K562 (cell line): ENCODE data around the gene OR10J5. TPM values are rescaled to one million over a fixed set of nuclear protein-coding genes. Genes with fewer than 3 reads are reported as not detected.

Source experiments
- ATAC-seq: fragments of 200-7000 bp; cut with Tn5 transposase; 3 replicates; pipeline ENCODE4 v1.9.1; 2020; ENCODE audit warnings: moderate library complexity
- BruUV-seq: library from RNA; stranded (reverse); fragments of 400-500 nt; replicated peaks from 2 replicates; lab custom pipeline; 2021; lab: Mats Ljungman, UMichigan
- CTCF ChIA-PET: fragments of 300-600 bp; formaldehyde crosslinking; extraction: SDS; loops from one replicate; lab custom pipeline; 2021; ENCODE audit warnings: low intra/inter-chr PET ratio; lab: Yijun Ruan, JAX
- POLR2A ChIA-PET: fragments of 300-600, 350-650 bp; sonication (Branson Sonifier 250); formaldehyde crosslinking; extraction: SDS; loops from one replicate; lab custom pipeline; 2021; ENCODE audit warnings: antibody characterized with exemption, inconsistent platforms; lab: Yijun Ruan, JAX
- DNase-seq, 4 experiments: peaks; one replicate each; pipeline versions ENCODE4 v3.0.0 to v3.0.0-alpha.2; 2011 to 2018; ENCODE audit warnings: low spot score in 3 of 4, mixed read lengths in 3 of 4; ENCODE audit errors: extremely low read depth in 1 of 4
- FAIRE-seq: peaks from 2 replicates; lab custom pipeline; 2011; peaks lifted over from hg19 to GRCh38; lab: Jason Lieb, UNC
- H2AFZ ChIP-seq: 2 replicates; pipeline ENCODE4 v1.6.0; 2011; ENCODE audit warnings: low read depth, low read length, control low read depth, inconsistent platforms
- H3K27ac ChIP-seq: fragments of 200-600 bp; 3 replicates; pipeline ENCODE4 v1.8.0; 2011; ENCODE audit warnings: low read depth, mild to moderate bottlenecking, control low read depth, inconsistent platforms, low read length, moderate library complexity, mixed read lengths; ENCODE audit errors: extremely low read depth
- H3K27me3 ChIP-seq, 2 experiments: fragments of 300-600 bp in 1 of 2; 2 replicates in 1 of 2; 3 replicates in 1 of 2; pipeline versions ENCODE4 v1.6.0 to v1.8.0; 2011; ENCODE audit warnings: inconsistent platforms in 2 of 2, low read length in 2 of 2, mild to moderate bottlenecking in 1 of 2, mixed read lengths in 1 of 2, moderate library complexity in 1 of 2; ENCODE audit not compliant: control insufficient read depth in 2 of 2, insufficient read depth in 2 of 2
- H3K36me3 ChIP-seq: fragments of 300-600 bp; 3 replicates; pipeline ENCODE4 v1.8.0; 2011; ENCODE audit warnings: mild to moderate bottlenecking, low read length, inconsistent platforms; ENCODE audit not compliant: control insufficient read depth, insufficient read depth
- H3K4me1 ChIP-seq, 2 experiments: fragments of 200-600 bp in 1 of 2; replicated peaks in 1 of 2; 2 replicates in 1 of 2; 3 replicates in 1 of 2; pipeline versions ENCODE4 v1.5.1 to v1.8.0; 2011; ENCODE audit warnings: inconsistent platforms in 2 of 2, low read length in 2 of 2, mild to moderate bottlenecking in 1 of 2, mixed read lengths in 1 of 2, moderate library complexity in 1 of 2; ENCODE audit not compliant: control insufficient read depth in 2 of 2, insufficient read depth in 2 of 2
- H3K4me2 ChIP-seq: 2 replicates; pipeline ENCODE4 v1.6.1; 2011; ENCODE audit warnings: low read length, control low read depth, inconsistent platforms, mixed read lengths; ENCODE audit not compliant: insufficient read depth
- H3K4me3 ChIP-seq: fragments of 200-600 bp; sonication (generic), shearing (Covaris generic); 2 replicates; pipeline ENCODE4 v1.5.1; 2016; ENCODE audit warnings: control low read depth, inconsistent platforms
- H3K79me2 ChIP-seq: fragments of 200-600 bp; 3 replicates; pipeline ENCODE4 v1.8.0; 2011; ENCODE audit warnings: low read length, inconsistent platforms; ENCODE audit not compliant: control insufficient read depth, insufficient read depth
- H3K9ac ChIP-seq, 2 experiments: 2 replicates each; pipeline versions ENCODE4 v1.6.0 to v1.6.1; 2011; ENCODE audit warnings: low read depth in 2 of 2, low read length in 2 of 2, control low read depth in 1 of 2, inconsistent platforms in 1 of 2, mild to moderate bottlenecking in 1 of 2, mixed read lengths in 1 of 2; ENCODE audit not compliant: insufficient read depth in 1 of 2
- H3K9me1 ChIP-seq: one replicate; pipeline ENCODE4 v1.6.0; 2011; ENCODE audit warnings: inconsistent platforms, mild to moderate bottlenecking, low read length, moderate library complexity; ENCODE audit not compliant: control insufficient read depth, insufficient read depth
- H3K9me3 ChIP-seq: replicated peaks from 2 replicates; pipeline ENCODE4 v1.5.1; 2011; ENCODE audit warnings: low read depth, low read length, inconsistent platforms; ENCODE audit not compliant: control insufficient read depth, insufficient read depth
- H4K20me1 ChIP-seq: replicated peaks from 2 replicates; pipeline ENCODE4 v1.6.1; 2011; ENCODE audit warnings: low read length, inconsistent platforms, mixed read lengths; ENCODE audit not compliant: control insufficient read depth, insufficient read depth
- CHCHD3 ChIP-seq: fragments of 250-450 bp; sonication (Bioruptor Pico); IDR thresholded peaks from 2 replicates; pipeline ENCODE4 v2.1.2; 2022; ENCODE audit warnings: mild to moderate bottlenecking
- ELF1 ChIP-seq: fragments of 200-800 bp; sonication (Bioruptor generic); IDR thresholded peaks from 2 replicates; pipeline ENCODE4 v1.6.1; 2016; ENCODE audit warnings: missing genetic modification characterization, missing compliant biosample characterization
- ERF ChIP-seq: fragments of 450-650 bp; formaldehyde crosslinking; IDR thresholded peaks from 2 replicates; pipeline ENCODE4 v1.4.0; 2020; ENCODE audit warnings: mild to moderate bottlenecking, mixed read lengths
- ETV1 ChIP-seq: fragments of 450-650 bp; conservative IDR thresholded peaks from 2 replicates; pipeline ENCODE4 v1.6.1; 2016; ENCODE audit warnings: missing genetic modification characterization, control low read depth, low read depth, missing compliant biosample characterization
- HNRNPH1 ChIP-seq: fragments of 200-400 bp; formaldehyde crosslinking; optimal IDR thresholded peaks from 2 replicates; pipeline ENCODE3; 2017; ENCODE audit warnings: low read depth, mild to moderate bottlenecking, low read length, moderate library complexity
- NR1H2 ChIP-seq: sonication (generic); formaldehyde crosslinking; IDR thresholded peaks from 2 replicates; pipeline ENCODE4 v1.4.0; 2020; ENCODE audit warnings: mild to moderate bottlenecking, missing genetic modification reagents
- NR2F6 ChIP-seq: fragments of 450-650 bp; formaldehyde crosslinking; IDR thresholded peaks from 2 replicates; pipeline ENCODE4 v1.4.0; 2020; ENCODE audit warnings: mild to moderate bottlenecking
- SMAD2 ChIP-seq: fragments of 150-350 bp; IDR thresholded peaks from 2 replicates; pipeline ENCODE4 v1.6.1; 2014; ENCODE audit warnings: low read depth, mild to moderate bottlenecking, low read length
- STAT5A ChIP-seq: IDR thresholded peaks from 2 replicates; pipeline ENCODE4 v1.6.1; 2012; ENCODE audit warnings: low read length, inconsistent platforms, borderline replicate concordance
- TRIM24 ChIP-seq, 2 experiments: fragments of 450-650 bp; IDR thresholded peaks; 2 replicates each; pipeline ENCODE4 v1.6.1; 2016
- in situ Hi-C: fragments of 300-500 bp; cut with MboI; formaldehyde crosslinking; loops from 4 replicates; pipeline ENCODE4 v1.15.0; 2018; ENCODE audit warnings: inconsistent platforms, mixed read lengths
- intact Hi-C: fragments of 100-400 bp; cut with micrococcal nuclease; formaldehyde crosslinking; loops from 2 replicates; pipeline ENCODE4 v1.14.2; 2022
- polyA plus RNA-seq, 8 experiments: library from polyadenylated mRNA; depleted of rRNA in 4 of 8; stranded (reverse) in 5 of 8; unstranded in 3 of 8; fragments of >200 nt; fragmentation: Nextera tagmentation in 2 of 8; fragmentation: Illumina TruSeq in 1 of 8; extraction: Ambion mirVana in 2 of 8; extraction: Trizol in 1 of 8; gene quantifications; 2 replicates each; pipeline versions ENCODE4 v1.2.1 to v1.2.3, GENCODE V29; 2011 to 2014; ENCODE audit warnings: inconsistent platforms in 1 of 8, missing spikeins in 1 of 8
- total RNA-seq, 7 experiments: library from RNA; depleted of rRNA in 6 of 7; stranded (reverse); fragments of >200 nt in 6 of 7; fragmentation: Illumina TruSeq in 2 of 7; extraction: Trizol in 2 of 7; gene quantifications; 2 replicates each; pipeline versions ENCODE4 v1.2.1 to v1.2.3, GENCODE V29; 2011 to 2021; ENCODE audit warnings: low replicate concordance in 1 of 7
- TF ChIP-seq, protein P1 (sequence below), 2 experiments: fragments of 150-350 bp in 1 of 2; IDR thresholded peaks; 2 replicates each; pipeline ENCODE4 v1.6.1; 2012 to 2016; ENCODE audit warnings: low read depth in 2 of 2, low read length in 2 of 2, mild to moderate bottlenecking in 1 of 2, moderate library complexity in 1 of 2
- TF ChIP-seq, protein P2 (sequence below): fragments of 250-450 bp; sonication (Bioruptor Pico); IDR thresholded peaks from 2 replicates; pipeline ENCODE4 v1.5.0; 2020; ENCODE audit warnings: mild to moderate bottlenecking, borderline replicate concordance
- TF ChIP-seq, protein P3 (sequence below): fragments of 250-450 bp; sonication (Bioruptor Pico); IDR thresholded peaks from 2 replicates; pipeline ENCODE4 v1.5.0; 2021
- TF ChIP-seq, protein P4 (sequence below): fragments of 450-650 bp; IDR thresholded peaks from 2 replicates; pipeline ENCODE4 v1.6.1; 2016; ENCODE audit warnings: missing biosample characterization, missing genetic modification characterization

Gene OR10J5
- total and polyA plus RNA-seq, 9 of the 15 experiments (the other 6 are each of a cell fraction or from before 2014, with no cell fraction given) = not detected

DNA sequence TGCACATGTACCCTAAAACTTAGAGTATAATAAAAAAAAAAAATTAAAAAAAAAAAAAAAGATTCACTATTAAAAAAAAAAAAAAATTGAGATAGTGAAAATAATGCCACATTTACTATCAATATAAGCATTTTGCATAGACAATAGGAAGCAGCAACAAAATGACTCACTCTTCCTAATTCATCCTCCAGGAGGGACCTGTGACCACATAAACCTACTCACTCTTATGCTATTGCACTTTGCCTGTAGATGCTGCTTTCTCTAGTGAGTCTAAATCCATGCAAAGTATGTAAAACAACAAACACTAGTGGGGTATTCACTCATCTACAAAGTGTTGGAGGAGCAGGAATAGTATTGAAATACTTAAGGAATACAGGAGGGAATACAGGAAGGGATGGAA lies 2.9 kb downstream of the OR10J5 start:
- Histone ChIP-seq H3K27ac (no peak overlapping the region), H3K9me1 (no peaks in the 10 kb centered on the region), H3K4me3 (no peak overlapping the region), H3K4me2 (no peak overlapping the region), H2AFZ (no peak overlapping the region), H4K20me1 (no peaks in the 10 kb centered on the region), H3K36me3 (no peaks in the 10 kb centered on the region), H3K4me1 (no peaks in the 10 kb centered on the region), H3K9me3 (no peaks in the 10 kb centered on the region; the same call in 1 of the 2 replicates), H3K9ac (no peak overlapping the region), H3K79me2 (no peaks in the 10 kb centered on the region), H3K27me3 (no peaks in the 10 kb centered on the region)
- CTCF ChIA-PET = no interaction called here
- ATAC-seq (no peak), FAIRE-seq (no peak), DNase-seq (no peak)
- BruUV-seq = no TSS peak
- in situ Hi-C loops = no loop called here
- POLR2A ChIA-PET = no interaction called here
- intact Hi-C loops = no loop called here
- TF ChIP-seq HNRNPH1 (no peak), CHCHD3 (CRISPR knock-in tag) (no peak), NR1H2 (CRISPR knock-in tag) (no peak), STAT5A (no peak), ETV1 (tag) (no peak), NR2F6 (CRISPR knock-in tag) (no peak), TRIM24 (IDR thresholded peaks at IDR 0.05) (no peak), SMAD2 (no peak), ELF1 (tag) (no peak), ERF (CRISPR knock-in tag) (no peak)
- TF ChIP-seq, protein P1, sequence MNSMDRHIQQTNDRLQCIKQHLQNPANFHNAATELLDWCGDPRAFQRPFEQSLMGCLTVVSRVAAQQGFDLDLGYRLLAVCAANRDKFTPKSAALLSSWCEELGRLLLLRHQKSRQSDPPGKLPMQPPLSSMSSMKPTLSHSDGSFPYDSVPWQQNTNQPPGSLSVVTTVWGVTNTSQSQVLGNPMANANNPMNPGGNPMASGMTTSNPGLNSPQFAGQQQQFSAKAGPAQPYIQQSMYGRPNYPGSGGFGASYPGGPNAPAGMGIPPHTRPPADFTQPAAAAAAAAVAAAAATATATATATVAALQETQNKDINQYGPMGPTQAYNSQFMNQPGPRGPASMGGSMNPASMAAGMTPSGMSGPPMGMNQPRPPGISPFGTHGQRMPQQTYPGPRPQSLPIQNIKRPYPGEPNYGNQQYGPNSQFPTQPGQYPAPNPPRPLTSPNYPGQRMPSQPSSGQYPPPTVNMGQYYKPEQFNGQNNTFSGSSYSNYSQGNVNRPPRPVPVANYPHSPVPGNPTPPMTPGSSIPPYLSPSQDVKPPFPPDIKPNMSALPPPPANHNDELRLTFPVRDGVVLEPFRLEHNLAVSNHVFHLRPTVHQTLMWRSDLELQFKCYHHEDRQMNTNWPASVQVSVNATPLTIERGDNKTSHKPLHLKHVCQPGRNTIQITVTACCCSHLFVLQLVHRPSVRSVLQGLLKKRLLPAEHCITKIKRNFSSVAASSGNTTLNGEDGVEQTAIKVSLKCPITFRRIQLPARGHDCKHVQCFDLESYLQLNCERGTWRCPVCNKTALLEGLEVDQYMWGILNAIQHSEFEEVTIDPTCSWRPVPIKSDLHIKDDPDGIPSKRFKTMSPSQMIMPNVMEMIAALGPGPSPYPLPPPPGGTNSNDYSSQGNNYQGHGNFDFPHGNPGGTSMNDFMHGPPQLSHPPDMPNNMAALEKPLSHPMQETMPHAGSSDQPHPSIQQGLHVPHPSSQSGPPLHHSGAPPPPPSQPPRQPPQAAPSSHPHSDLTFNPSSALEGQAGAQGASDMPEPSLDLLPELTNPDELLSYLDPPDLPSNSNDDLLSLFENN (IDR thresholded peaks at IDR 0.05; ENCODE audit: low read depth in 2 of 2, low read length in 2 of 2) = no peak
- TF ChIP-seq, protein P2, sequence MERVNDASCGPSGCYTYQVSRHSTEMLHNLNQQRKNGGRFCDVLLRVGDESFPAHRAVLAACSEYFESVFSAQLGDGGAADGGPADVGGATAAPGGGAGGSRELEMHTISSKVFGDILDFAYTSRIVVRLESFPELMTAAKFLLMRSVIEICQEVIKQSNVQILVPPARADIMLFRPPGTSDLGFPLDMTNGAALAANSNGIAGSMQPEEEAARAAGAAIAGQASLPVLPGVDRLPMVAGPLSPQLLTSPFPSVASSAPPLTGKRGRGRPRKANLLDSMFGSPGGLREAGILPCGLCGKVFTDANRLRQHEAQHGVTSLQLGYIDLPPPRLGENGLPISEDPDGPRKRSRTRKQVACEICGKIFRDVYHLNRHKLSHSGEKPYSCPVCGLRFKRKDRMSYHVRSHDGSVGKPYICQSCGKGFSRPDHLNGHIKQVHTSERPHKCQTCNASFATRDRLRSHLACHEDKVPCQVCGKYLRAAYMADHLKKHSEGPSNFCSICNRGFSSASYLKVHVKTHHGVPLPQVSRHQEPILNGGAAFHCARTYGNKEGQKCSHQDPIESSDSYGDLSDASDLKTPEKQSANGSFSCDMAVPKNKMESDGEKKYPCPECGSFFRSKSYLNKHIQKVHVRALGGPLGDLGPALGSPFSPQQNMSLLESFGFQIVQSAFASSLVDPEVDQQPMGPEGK (CRISPR knock-in tag) = no peak
- TF ChIP-seq, protein P3, sequence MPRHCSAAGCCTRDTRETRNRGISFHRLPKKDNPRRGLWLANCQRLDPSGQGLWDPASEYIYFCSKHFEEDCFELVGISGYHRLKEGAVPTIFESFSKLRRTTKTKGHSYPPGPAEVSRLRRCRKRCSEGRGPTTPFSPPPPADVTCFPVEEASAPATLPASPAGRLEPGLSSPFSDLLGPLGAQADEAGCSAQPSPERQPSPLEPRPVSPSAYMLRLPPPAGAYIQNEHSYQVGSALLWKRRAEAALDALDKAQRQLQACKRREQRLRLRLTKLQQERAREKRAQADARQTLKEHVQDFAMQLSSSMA (CRISPR knock-in tag) = no peak
- TF ChIP-seq, protein P4, sequence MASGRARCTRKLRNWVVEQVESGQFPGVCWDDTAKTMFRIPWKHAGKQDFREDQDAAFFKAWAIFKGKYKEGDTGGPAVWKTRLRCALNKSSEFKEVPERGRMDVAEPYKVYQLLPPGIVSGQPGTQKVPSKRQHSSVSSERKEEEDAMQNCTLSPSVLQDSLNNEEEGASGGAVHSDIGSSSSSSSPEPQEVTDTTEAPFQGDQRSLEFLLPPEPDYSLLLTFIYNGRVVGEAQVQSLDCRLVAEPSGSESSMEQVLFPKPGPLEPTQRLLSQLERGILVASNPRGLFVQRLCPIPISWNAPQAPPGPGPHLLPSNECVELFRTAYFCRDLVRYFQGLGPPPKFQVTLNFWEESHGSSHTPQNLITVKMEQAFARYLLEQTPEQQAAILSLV (tag) = no peak
